ENCODE data around the gene AGFG1. TPM values are rescaled to one million over a fixed set of nuclear protein-coding genes. Genes with fewer than 3 reads are reported as not detected.
"Not testable (repeated sequence)": the region's sequence is repeated elsewhere in the genome, so short reads cannot be mapped to it uniquely, and the experiment has no call there.

The AGFG1 gene
- polyA plus RNA-seq, 4 donors: 52.6 to 85.0 (median 70.4) TPM

DNA sequence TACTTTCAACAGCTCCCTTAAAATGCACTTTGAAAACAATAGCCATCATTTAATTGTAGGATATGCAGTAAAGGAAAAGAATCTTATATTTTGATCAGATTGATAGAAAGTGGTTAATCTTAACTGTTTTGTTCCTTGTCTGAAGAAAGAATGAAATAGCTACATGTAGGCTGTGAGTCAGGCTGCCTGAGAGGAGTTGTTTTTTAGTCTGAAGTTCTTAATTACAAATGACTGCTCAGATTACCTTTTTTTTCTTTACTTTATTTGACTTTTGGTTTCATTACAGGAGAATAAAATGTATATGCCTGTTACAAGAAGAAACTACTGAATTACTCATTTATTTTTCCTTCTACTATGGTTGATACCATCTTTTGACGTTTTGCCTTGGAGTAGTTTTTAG is 56.8 kb downstream of the AGFG1 start:
- no peak for DNase-seq (ENCODE audit: low read depth in 4 of 4, low spot score in 3 of 4)

DNA sequence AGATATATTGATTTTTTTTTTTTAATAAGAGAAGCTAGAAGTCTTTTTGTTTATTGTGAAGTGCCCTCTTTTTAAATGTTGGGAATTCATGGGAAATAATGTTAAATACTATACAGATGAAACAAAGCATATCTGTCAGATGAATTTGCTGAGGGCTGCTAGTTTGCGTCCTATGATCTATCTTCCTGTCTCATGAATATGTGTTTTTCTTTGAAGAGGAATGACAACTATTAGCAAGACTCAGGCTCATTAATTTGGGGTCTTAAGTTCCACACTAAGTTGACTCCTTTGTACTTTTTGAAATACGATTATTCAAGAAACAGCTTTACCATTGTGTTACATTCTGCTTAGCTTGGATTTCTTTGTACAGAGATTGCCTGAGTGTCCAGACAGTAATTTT is 57.9 kb downstream of the AGFG1 start:
- no peak for DNase-seq (ENCODE audit: low read depth in 4 of 4, low spot score in 3 of 4)

- DNase-seq (ENCODE audit: low read depth in 4 of 4, low spot score in 3 of 4): no peak
Observed at GRCh38 chr2:227534714-227535113, 62.8 kb downstream of the AGFG1 start.

DNA sequence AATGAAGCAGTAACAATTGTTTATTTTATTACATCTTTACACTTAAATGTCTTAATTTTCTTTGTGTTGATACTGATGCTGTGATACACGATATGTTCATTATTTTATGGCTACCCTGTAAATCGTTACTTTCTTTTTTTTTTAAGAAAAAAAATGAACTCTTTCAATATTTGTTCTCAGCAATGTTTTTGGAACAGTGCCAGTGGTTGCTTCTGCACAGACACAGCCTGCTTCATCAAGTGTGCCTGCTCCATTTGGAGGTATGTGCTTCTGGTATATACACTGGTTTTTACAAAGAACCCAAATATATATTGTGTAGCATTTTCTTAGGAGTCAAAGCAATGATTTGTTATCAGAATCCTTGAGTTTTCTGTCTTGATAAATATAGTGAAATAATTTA is 64.5 kb downstream of the AGFG1 start:
- no peak for DNase-seq (ENCODE audit: low read depth in 4 of 4, low spot score in 3 of 4)

- no peak for DNase-seq (ENCODE audit: low read depth in 4 of 4, low spot score in 3 of 4)
Observed at GRCh38 chr2:227539465-227539956, 67.6 kb downstream of the AGFG1 start.

- DNase-seq (ENCODE audit: low read depth in 4 of 4, low spot score in 3 of 4): not testable (repeated sequence)
Observed at GRCh38 chr2:227540352-227540751, 68.4 kb downstream of the AGFG1 start.

DNA sequence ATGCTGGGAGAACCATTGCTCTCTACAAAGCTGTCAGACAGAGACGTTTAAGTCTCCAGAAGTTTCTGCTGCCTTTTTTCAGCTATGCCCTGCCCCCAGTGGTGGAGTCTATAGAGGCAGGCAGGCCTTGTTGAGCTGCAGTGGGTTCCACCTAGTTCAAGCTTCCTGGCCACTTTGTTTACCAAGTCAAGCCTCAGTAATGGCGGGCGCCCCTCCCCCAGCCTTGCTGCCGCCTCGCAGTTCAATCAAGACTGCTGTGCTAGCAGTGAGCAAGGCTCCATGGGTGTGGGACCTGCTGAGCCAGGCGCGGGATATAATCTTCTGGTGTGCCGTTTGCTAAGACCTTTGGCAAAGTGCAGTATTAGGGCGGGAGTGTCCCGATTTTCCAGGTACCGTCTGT is 74.0 kb downstream of the AGFG1 start:
- no peak for DNase-seq (ENCODE audit: low read depth in 4 of 4, low spot score in 3 of 4)

DNA sequence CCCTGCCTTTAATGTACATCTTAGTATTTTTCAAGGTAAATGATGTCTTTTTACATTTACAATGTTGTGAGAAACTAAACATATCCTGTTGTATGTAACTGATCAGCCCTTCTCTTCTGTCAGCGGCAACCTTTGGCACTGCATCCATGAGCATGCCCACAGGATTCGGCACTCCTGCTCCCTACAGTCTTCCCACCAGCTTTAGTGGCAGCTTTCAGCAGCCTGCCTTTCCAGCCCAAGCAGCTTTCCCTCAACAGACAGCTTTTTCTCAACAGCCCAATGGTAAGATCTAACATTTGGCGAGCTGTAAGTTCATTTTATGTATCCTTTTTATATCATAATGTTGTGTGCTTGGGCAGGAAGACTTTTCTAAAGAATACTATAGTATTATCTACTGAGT is 79.9 kb downstream of the AGFG1 start:
- no peak for DNase-seq (ENCODE audit: low read depth in 4 of 4, low spot score in 3 of 4)

DNA sequence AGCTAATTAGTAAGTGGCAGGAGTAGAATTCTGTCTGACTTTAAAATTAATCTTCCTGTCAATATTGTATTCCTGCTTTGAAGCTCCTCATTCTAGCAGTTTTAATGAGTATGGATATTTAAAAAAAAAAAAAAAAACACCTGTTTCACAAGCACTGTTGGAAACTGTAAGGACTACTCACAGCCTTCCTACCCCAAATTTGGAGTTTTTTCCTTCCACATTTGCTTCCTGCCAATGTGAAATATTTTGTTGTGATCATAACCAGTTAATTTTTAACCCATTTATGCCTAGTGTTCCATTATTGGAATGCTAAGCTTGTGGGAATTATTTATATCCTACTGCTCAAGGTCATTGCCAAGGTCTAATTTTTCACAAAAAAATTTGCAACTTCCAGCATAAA is 90.6 kb downstream of the AGFG1 start:
- no peak for DNase-seq (ENCODE audit: low read depth in 4 of 4, low spot score in 3 of 4)

- DNase-seq (ENCODE audit: low read depth in 4 of 4, low spot score in 3 of 4): no peak
Observed at GRCh38 chr2:227565080-227565479, 93.1 kb downstream of the AGFG1 start.

DNA sequence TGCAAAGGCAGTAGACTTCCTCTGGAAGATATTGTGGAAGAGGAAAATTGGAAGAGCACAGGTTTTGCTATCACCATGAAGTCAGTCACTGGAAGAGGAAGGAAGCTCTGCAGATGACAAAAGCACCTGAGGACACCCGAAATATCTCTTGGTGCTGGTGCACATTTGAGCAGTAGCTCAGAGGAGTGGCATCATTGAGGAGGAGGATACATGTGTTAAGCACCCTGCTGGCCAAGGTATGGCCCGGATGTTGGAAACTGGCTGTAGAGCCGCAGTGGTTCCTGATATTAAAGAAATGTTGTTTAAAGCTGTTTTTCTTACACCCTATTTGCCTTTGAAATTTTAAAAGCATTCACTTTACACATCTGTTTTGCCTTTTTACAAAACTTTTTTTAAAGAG is 94.1 kb downstream of the AGFG1 start:
- DNase-seq (ENCODE audit: low read depth in 4 of 4, low spot score in 3 of 4): no peak

DNA sequence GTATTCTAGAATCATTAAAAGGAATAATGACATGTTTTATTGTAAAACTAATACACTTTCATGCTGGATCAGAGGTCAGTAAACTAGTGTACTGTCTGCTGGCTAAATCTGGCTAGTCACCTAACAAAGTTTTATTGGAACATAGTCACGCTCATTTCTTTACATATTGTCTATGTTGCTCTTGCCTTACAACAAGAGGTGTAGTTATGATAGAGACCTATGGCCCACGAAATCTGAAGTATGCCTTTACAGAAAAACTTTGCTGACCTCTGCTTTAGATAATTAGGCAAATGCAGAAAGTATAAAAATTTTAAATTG is 96.9 kb downstream of the AGFG1 start:
- DNase-seq (ENCODE audit: low read depth in 4 of 4, low spot score in 3 of 4): no peak

DNA sequence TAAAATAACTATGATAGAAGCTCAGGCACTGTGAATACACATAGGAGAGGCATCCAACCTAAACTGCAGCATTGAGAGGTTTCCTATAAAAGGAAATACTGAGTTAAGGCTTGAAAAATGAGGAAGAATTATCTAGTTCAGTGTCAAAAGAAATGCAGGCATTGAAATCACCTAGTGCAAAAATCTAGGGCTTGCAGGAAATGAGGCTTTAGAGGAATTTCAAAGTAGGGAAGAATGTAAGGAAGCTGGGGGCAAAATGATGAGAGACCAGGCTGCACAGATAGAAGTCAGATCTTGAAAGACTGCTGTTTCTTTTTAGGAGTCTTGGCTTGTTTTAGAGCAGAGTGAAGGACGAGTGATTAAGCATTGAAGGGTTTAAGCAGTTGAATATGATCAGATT is 98.7 kb downstream of the AGFG1 start:
- DNase-seq (ENCODE audit: low read depth in 4 of 4, low spot score in 3 of 4): no peak

GRCh38 chr2:227576110-227576509 is 104.2 kb downstream of the AGFG1 start:
- no peak for DNase-seq (ENCODE audit: low read depth in 4 of 4, low spot score in 3 of 4)

DNA sequence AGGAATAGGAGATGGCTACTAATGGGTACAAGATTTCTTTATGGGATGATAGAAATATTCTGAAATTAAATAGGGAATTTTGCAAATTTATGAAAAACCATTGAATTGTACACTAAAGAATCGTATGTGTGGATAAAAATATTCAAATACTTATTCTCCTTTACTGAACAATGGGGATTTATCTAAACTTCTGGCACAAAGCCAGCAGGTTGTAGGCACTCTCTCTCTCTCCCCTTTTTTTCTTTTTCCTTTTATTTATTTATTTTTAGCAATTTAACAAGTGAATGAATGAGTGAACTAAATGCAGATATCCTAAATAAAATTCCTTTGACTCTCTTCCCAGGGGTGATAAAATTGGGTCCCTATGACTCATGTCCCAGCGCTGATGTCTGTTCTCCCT is 104.9 kb downstream of the AGFG1 start:
- DNase-seq (ENCODE audit: low read depth in 4 of 4, low spot score in 3 of 4): no peak

- DNase-seq (ENCODE audit: low read depth in 4 of 4, low spot score in 3 of 4): no peak
Observed at GRCh38 chr2:227577555-227577954, 105.6 kb downstream of the AGFG1 start.

- no peak for DNase-seq (ENCODE audit: low read depth in 4 of 4, low spot score in 3 of 4)
Observed at GRCh38 chr2:227578642-227579041, 106.7 kb downstream of the AGFG1 start.

- DNase-seq (ENCODE audit: low read depth in 4 of 4, low spot score in 3 of 4): no peak
Observed at GRCh38 chr2:227579791-227580190, 107.8 kb downstream of the AGFG1 start.

GRCh38 chr2:227582369-227582768 is 110.4 kb downstream of the AGFG1 start:
- no peak for DNase-seq (ENCODE audit: low read depth in 4 of 4, low spot score in 3 of 4)

- no peak for DNase-seq (ENCODE audit: low read depth in 4 of 4, low spot score in 3 of 4)
Observed at GRCh38 chr2:227592694-227593387, 120.9 kb downstream of the AGFG1 start.

DNA sequence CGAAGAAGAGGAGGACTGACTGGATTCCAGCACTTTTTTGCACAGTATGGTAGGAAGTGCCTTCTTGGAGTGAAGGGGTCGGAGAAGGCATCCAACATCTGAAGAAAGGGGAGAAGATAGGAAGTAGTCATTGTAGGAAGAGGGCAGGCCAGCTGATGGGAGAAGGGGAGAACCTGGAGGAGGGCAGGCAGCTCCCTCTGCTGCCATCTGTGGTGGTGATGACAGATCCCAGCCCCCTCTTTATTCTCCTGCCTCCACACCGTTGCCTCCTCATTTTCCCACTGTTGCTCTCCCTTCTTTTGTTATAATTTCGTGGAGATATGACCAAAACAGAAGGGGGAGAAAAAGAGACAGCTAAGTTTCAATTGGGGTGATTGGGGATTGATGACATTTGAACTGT is 123.8 kb downstream of the AGFG1 start:
- no peak for DNase-seq (ENCODE audit: low read depth in 4 of 4, low spot score in 3 of 4)

DNA sequence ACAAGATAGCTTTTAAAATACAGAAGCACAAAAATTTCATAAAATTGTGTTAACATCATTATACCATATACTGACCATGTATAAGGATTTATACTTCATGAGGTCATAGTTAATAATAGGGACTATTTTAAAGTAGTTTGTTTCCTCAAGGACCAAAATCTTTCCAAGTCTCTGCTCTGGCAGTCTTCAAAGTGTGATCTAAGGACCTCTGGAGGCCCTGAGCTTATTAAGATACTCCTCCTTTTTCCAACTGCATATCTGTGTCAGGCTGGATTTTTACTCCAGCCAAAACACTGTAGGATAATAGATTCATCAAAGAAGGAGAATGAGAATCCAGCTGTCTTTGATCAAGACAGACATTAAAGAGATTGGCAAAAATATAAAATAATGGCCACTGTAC is 125.1 kb downstream of the AGFG1 start:
- no peak for DNase-seq (ENCODE audit: low read depth in 4 of 4, low spot score in 3 of 4)

- DNase-seq (ENCODE audit: low read depth in 4 of 4, low spot score in 3 of 4): no peak
Observed at GRCh38 chr2:227597998-227598397, 126.0 kb downstream of the AGFG1 start.

Measured in left renal pelvis (tissue), 4 donors.